B cell (primary cell): Measurements from ENCODE around the gene IGSF3. TPM values are rescaled to one million over a fixed set of nuclear protein-coding genes. Genes with fewer than 3 reads are reported as not detected.
"Not testable (repeated sequence)": the region's sequence is repeated elsewhere in the genome, so short reads cannot be mapped to it uniquely, and the experiment has no call there.

Source experiments
- ATAC-seq: fragments of 200-7000 bp; cut with Tn5 transposase; one replicate; pipeline ENCODE4 v1.10.0; 2021; ENCODE audit warnings: low read depth, mild to moderate bottlenecking, moderate number of reproducible peaks, moderate library complexity
- CTCF ChIA-PET: fragments of 350-600 bp; sonication (Branson Sonifier 250); formaldehyde crosslinking; loops from one replicate; lab custom pipeline; 2021; ENCODE audit warnings: antibody characterized with exemption, inconsistent platforms; lab: Charles Lee
- POLR2A ChIA-PET: fragments of 350-600 bp; sonication (Branson Sonifier 250); formaldehyde crosslinking; loops from one replicate; lab custom pipeline; 2021; ENCODE audit warnings: antibody characterized with exemption; lab: Charles Lee
- DNase-seq: peaks from one replicate; pipeline ENCODE4 v3.0.0; 2013
- H2AFZ ChIP-seq: 2 replicates; pipeline ENCODE4 v1.6.1; 2012; ENCODE audit warnings: mild to moderate bottlenecking, low read depth, low read length; ENCODE audit not compliant: insufficient read depth, poor library complexity, severe bottlenecking
- H3K27ac ChIP-seq, 2 donors: 1 replicate in 1 of 2; 2 replicates in 1 of 2; pipeline ENCODE4 v1.5.1; 2012 to 2013; ENCODE audit warnings: low read length in 2 of 2, mild to moderate bottlenecking in 2 of 2, moderate library complexity in 1 of 2
- H3K27me3 ChIP-seq, 4 experiments: fragments of 200-600 bp in 1 of 4; sonication (generic) in 1 of 4; replicated peaks in 1 of 4; 1 replicate in 2 of 4; 2 replicates in 2 of 4; pipeline versions ENCODE4 v1.6.1 to v1.7.0; 2013 to 2016; ENCODE audit warnings: low read length in 3 of 4, mild to moderate bottlenecking in 2 of 4, mixed read lengths in 1 of 4, moderate library complexity in 1 of 4; ENCODE audit not compliant: insufficient read depth in 4 of 4, control insufficient read depth in 3 of 4; ENCODE audit errors: control extremely low read depth in 1 of 4
- H3K36me3 ChIP-seq, 2 experiments: replicated peaks in 1 of 2; 1 replicate in 1 of 2; 2 replicates in 1 of 2; pipeline versions ENCODE4 v1.6.1 to v1.7.1; 2013; ENCODE audit warnings: low read length in 1 of 2; ENCODE audit not compliant: insufficient read depth in 2 of 2, control insufficient read depth in 1 of 2; ENCODE audit errors: control extremely low read depth in 1 of 2, extremely low read depth in 1 of 2
- H3K4me1 ChIP-seq, 2 donors: fragments of 200-600 bp in 1 of 2; sonication (generic) in 1 of 2; 1 replicate in 1 of 2; 2 replicates in 1 of 2; pipeline versions ENCODE4 v1.5.1 to v1.6.1; 2013 to 2017; ENCODE audit warnings: low read length in 2 of 2; ENCODE audit not compliant: control insufficient read depth in 2 of 2, insufficient read depth in 2 of 2
- H3K4me2 ChIP-seq: replicated peaks from 2 replicates; pipeline ENCODE3; 2012; ENCODE audit warnings: mild to moderate bottlenecking, low read depth, low read length; ENCODE audit not compliant: poor library complexity, severe bottlenecking
- H3K4me3 ChIP-seq, 5 experiments: fragments of 200-600 bp in 1 of 5; sonication (generic) in 1 of 5; 1 replicate in 3 of 5; 2 replicates in 2 of 5; pipeline versions ENCODE4 v1.5.1 to v1.7.0; 2011 to 2016; ENCODE audit warnings: low read length in 4 of 5, mild to moderate bottlenecking in 4 of 5, low read depth in 2 of 5, control low read depth in 1 of 5, moderate library complexity in 1 of 5; ENCODE audit not compliant: insufficient read depth in 1 of 5; ENCODE audit errors: control extremely low read depth in 1 of 5, extremely low read depth in 1 of 5
- H3K79me2 ChIP-seq: fragments of 200-600 bp; sonication (generic); one replicate; pipeline ENCODE4 v1.6.0; 2016; ENCODE audit warnings: low read length; ENCODE audit not compliant: control insufficient read depth, insufficient read depth
- H3K9ac ChIP-seq: fragments of 200-600 bp; sonication (generic); 2 replicates; pipeline ENCODE4 v1.6.1; 2017; ENCODE audit warnings: mild to moderate bottlenecking, low read length, moderate library complexity
- H3K9me3 ChIP-seq, 3 donors: one replicate each; pipeline versions ENCODE4 v1.6.1 to v1.7.1; 2013; ENCODE audit warnings: low read length in 2 of 3; ENCODE audit not compliant: control insufficient read depth in 2 of 3, insufficient read depth in 1 of 3; ENCODE audit errors: control extremely low read depth in 1 of 3
- H4K20me1 ChIP-seq: 2 replicates; pipeline ENCODE4 v1.6.0; 2012; ENCODE audit warnings: mild to moderate bottlenecking, low read length; ENCODE audit not compliant: insufficient read depth, control insufficient read depth, poor library complexity, severe bottlenecking
- H3K27ac Mint-ChIP-seq: one replicate; pipeline ENCODE4 v1.8.0; 2021; ENCODE audit warnings: mixed read lengths
- H3K27me3 Mint-ChIP-seq: one replicate; pipeline ENCODE4 v1.8.0; 2021; ENCODE audit warnings: mixed read lengths
- H3K4me1 Mint-ChIP-seq: one replicate; pipeline ENCODE4 v1.8.0; 2021; ENCODE audit warnings: mixed read lengths
- H3K4me3 Mint-ChIP-seq: one replicate; pipeline ENCODE4 v1.8.0; 2021; ENCODE audit warnings: mixed read lengths
- H3K9me3 Mint-ChIP-seq: one replicate; pipeline ENCODE4 v1.8.0; 2022; ENCODE audit warnings: mixed read lengths; ENCODE audit not compliant: insufficient read depth
- WGBS: methylation state at CpG from one replicate; pipeline ENCODE4 v1.1.5; 2013; ENCODE audit warnings: missing lambda C conversion rate; ENCODE audit not compliant: insufficient coverage; 5-methylcytosine and 5-hydroxymethylcytosine counted together
- intact Hi-C: fragments of 100-400 bp; cut with micrococcal nuclease; formaldehyde crosslinking; loops from one replicate; pipeline ENCODE4 v1.10.0; 2022
- polyA plus RNA-seq: library from polyadenylated mRNA; depleted of rRNA; stranded (reverse); fragments of >200 nt; gene quantifications from 2 replicates; pipeline ENCODE4 v1.2.3, GENCODE V29; 2012
- total RNA-seq, 2 donors: library from RNA; stranded (reverse); fragments of 120-200 nt in 1 of 2; gene quantifications; 1 replicate in 1 of 2; 2 replicates in 1 of 2; pipeline versions ENCODE4 v1.2.3 to v1.2.4, GENCODE V29; 2013 to 2022

The IGSF3 gene
- total and polyA plus RNA-seq, 2 donors (not counting 1 experiment from before 2014, with no cell fraction given) = 0.49 TPM; not detected in 1

DNA sequence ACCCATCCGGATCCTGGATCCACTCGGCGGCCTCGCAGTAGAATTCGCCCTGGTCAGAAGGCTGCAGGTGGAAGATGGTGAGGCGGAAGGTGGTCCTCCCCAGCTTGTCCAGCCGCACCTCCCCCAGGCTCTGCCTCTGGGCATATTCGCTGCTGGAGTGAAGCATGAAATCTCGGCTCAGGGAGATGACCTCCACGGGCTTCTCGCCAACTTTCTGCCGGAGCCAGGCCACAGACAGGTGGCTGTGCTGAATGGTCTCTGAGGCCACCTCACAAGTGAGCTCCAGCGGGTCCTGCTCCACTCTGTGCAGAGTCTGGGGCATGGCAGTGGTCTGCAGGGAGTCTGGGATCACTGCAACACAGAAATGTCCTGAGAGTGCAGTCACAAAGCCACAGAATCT is 53.7 kb downstream of the IGSF3 start:
- H3K9ac ChIP-seq, H3K27me3 ChIP-seq, H3K27ac ChIP-seq, H3K9me3 Mint-ChIP-seq, DNase-seq, H3K9me3 ChIP-seq, H3K27me3 Mint-ChIP-seq, H3K79me2 ChIP-seq, H3K36me3 ChIP-seq, H3K4me1 Mint-ChIP-seq, ATAC-seq, H3K4me2 ChIP-seq, H3K4me3 Mint-ChIP-seq, H4K20me1 ChIP-seq, intact Hi-C loops, H3K4me3 ChIP-seq, H2AFZ ChIP-seq, H3K4me1 ChIP-seq, CTCF ChIA-PET, H3K27ac Mint-ChIP-seq, POLR2A ChIA-PET: not testable (repeated sequence)
- WGBS = 95% methylated on average over 6 of the region's 13 CpGs

DNA sequence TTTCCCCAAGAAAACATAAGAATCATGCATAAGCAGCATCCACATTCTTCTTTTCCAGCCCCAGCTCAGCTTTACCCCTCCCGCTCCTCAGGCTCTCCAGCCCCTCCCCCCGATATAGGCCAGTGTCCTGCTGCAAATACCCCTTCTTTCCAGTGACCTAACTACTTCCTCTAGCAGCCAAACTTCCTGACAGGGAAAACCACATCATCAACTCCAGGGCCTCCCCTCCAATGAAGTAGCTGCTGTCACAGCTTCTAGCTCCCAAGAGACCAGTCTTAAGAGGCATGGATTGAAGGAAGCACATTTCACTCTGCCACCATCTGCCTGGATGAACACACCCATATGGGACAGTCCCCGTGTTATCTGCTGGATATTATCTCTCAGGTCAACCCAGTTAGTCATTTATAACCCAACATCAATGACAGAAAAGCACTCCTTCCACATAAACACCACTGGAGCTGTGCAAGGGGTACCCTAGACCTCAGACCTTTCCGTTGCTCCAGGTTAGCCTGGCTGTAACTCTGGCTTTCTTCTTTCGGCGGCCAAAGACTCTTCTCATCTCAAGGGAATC is 57.6 kb downstream of the IGSF3 start:
- H3K9me3 ChIP-seq, H3K36me3 ChIP-seq, intact Hi-C loops, H3K9me3 Mint-ChIP-seq, H3K4me1 ChIP-seq, ATAC-seq, CTCF ChIA-PET, H3K27me3 Mint-ChIP-seq, H3K9ac ChIP-seq, H3K27me3 ChIP-seq, POLR2A ChIA-PET, H3K4me3 Mint-ChIP-seq, DNase-seq, H3K4me1 Mint-ChIP-seq, H3K27ac ChIP-seq, H3K79me2 ChIP-seq, H3K4me3 ChIP-seq, H2AFZ ChIP-seq, H4K20me1 ChIP-seq, H3K4me2 ChIP-seq, H3K27ac Mint-ChIP-seq: not testable (repeated sequence)
- WGBS = 53% methylated on average over 3 of the region's 6 CpGs

- ATAC-seq, H3K4me3 ChIP-seq, H4K20me1 ChIP-seq, H3K9me3 Mint-ChIP-seq, H3K27ac Mint-ChIP-seq, H3K4me1 ChIP-seq, intact Hi-C loops, H3K4me3 Mint-ChIP-seq, H3K27me3 Mint-ChIP-seq, H3K4me2 ChIP-seq, H3K27ac ChIP-seq, H2AFZ ChIP-seq, POLR2A ChIA-PET, H3K27me3 ChIP-seq, DNase-seq, H3K9me3 ChIP-seq, H3K4me1 Mint-ChIP-seq, H3K36me3 ChIP-seq, H3K79me2 ChIP-seq, H3K9ac ChIP-seq: not testable (repeated sequence)
- CTCF ChIA-PET = interaction anchor here (0.6 kb wide), 1 partner anchor 12 kb away, joined by 3 read pairs; no protein-coding TSS in a partner anchor
- no CpG with 5 or more reads among the region's 2 CpGs for WGBS
Observed at GRCh38 chr1:116608841-116609240, 58.7 kb downstream of the IGSF3 start.

DNA sequence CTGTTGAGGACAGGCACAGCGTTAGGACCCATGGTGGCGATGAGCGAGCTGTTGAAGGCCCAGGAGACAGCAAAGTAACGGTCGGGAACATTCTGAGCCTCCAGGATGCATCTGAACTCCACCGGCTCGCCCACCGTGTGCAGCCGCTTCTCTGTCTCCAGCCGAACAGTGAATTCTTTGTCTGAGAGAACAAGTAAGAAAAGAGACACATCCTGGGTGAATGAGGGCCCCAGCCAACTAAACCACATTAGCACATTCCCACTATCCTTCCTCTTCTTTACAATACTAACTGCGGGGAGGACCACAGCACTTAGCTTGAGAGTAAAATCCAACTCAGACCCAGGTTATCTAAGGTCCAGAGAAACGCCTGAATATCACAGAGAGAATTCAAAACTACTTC is 59.4 kb downstream of the IGSF3 start:
- H3K4me1 Mint-ChIP-seq, ATAC-seq, H4K20me1 ChIP-seq, H3K36me3 ChIP-seq, CTCF ChIA-PET, H3K9me3 Mint-ChIP-seq, POLR2A ChIA-PET, H3K79me2 ChIP-seq, H2AFZ ChIP-seq, H3K27ac Mint-ChIP-seq, H3K27ac ChIP-seq, H3K4me3 ChIP-seq, H3K27me3 Mint-ChIP-seq, H3K4me3 Mint-ChIP-seq, H3K27me3 ChIP-seq, H3K9me3 ChIP-seq, DNase-seq, H3K4me2 ChIP-seq, H3K9ac ChIP-seq, intact Hi-C loops, H3K4me1 ChIP-seq: not testable (repeated sequence)
- WGBS = 88% methylated on average over 7 of the region's 12 CpGs
